HG03342 (cell line): ENCODE data around the gene C14orf180.

Source experiments
- ATAC-seq: cut with Tn5 transposase; IDR thresholded peaks from one replicate; pipeline ENCODE4 v1.9.1; 2021; ENCODE audit warnings: mild to moderate bottlenecking, moderate library complexity; ENCODE audit not compliant: unreplicated experiment

Gene C14orf180

DNA sequence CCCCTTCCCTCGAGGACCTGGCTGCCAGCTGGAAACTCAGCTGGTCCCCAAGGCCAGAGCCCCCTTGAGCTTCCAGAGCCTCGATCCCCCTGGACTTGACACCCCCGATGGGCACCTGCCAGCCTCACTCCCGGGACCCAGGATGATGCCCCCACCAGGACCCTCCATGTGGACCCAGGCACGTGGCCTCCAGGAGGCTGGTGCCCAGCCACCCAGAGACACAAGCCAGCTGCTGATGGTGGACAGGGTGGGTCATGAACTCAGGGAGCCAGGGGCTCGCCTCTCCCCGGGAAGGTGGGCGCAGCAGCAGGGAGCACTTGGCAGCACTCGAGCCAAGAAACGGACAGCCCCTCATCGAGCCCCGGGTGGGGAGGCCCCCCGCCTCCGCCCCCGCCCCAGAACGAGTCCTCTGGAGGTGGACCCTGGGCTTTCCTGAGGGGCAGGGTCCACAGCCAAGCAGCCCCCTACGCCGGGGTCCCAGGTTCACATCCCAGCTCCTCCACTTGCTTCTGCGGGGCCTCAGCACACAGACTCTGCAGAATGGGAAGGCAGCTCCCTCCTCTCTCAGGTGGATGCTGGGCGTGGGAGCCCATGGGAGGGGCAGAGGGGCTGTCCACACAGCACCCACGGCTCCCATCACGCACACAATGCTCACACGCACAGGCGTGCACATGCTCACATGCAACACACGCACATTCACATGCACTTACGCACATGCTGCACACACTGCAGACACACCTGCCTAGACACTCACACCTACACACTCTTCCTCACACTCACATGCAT lies 12.1 kb downstream of the C14orf180 start:
- ATAC-seq = no peak

DNA sequence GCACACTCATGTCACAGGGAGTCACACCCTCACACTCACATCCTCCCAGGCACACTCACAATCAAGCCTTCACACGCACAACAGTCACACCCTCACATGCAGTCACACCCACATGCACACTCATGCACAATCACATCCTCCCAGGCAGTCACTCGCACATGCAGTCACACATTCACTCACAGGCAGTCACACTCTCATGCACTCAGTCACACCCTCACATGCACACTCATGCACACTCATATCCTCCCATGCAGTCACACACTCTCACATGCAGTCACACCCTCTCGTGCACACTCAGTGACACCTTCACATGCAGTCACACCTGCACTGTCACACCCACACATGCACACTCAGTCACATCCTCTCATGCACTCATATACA lies 12.7 kb downstream of the C14orf180 start:
- no peak for ATAC-seq

DNA sequence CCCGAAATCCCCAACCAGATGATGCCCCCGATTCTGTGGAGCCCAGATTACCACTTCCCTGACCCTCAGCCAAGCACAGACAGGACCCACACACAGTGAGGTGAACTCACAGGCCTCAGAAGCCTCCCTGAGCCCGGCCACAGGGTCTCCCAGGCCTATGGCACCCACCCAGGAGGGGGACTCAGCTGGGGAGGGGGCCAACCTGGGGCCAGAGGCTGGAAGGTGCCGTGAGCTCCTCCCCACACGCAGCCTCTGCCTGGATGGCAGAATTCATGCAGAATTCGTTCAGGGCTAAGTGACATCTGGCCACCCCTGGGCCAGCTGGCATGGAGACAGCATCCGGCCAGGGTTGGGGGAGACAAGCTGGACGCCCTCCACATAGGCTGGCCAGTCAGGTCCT lies 13.2 kb downstream of the C14orf180 start:
- no peak for ATAC-seq

DNA sequence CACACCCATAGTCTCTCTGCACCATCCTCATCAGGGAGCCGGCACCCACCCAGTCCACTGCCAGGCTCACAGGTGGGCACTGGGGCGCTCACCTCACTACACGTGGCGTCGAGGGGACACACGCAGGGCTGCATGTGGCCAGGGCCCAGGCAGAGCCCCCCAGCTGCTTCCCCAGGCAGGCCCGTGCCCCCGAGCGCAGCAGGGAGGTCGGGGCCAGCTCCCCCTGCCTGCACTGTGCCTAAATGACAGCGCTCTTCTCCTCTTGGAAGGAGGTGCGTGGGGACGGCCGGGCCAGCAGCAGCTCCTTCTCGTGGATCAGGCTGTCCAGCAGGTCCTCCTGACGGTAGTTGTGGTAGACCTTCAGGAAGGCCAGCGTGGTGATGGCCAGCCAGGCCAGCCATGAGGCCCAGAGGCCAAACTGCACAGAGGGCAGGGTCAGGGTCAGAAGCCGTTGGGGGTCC lies 13.7 kb downstream of the C14orf180 start:
- no peak for ATAC-seq

DNA sequence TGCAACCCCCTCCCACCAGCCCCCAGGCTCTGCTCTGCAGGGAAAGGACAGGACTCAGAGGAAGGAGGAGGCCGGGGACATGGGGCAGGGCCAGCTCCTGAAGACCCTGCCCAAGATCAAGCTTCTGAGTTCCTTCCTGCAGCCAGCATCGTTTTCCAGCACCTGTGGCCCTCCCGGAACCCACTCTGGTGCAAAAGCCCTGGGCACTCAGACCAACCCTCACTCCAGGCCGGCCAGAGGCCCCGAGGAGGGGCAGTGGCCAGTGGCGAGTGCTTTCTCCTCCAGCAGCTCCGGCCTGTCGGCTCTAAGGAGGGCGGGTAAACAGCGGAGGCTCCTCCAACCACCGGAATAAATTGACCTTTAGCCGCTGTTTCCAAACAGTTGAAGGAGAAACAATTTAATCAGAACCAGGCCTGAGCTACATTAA lies 14.2 kb downstream of the C14orf180 start:
- no peak for ATAC-seq

- no peak for ATAC-seq
Observed at GRCh38 chr14:104594310-104595046, 14.9 kb downstream of the C14orf180 start.

GRCh38 chr14:104595116-104595675 lies 15.6 kb downstream of the C14orf180 start:
- ATAC-seq = no peak

GRCh38 chr14:104595911-104596450 lies 16.4 kb downstream of the C14orf180 start:
- ATAC-seq = no peak

GRCh38 chr14:104596451-104596918 lies 16.9 kb downstream of the C14orf180 start:
- ATAC-seq = no peak

DNA sequence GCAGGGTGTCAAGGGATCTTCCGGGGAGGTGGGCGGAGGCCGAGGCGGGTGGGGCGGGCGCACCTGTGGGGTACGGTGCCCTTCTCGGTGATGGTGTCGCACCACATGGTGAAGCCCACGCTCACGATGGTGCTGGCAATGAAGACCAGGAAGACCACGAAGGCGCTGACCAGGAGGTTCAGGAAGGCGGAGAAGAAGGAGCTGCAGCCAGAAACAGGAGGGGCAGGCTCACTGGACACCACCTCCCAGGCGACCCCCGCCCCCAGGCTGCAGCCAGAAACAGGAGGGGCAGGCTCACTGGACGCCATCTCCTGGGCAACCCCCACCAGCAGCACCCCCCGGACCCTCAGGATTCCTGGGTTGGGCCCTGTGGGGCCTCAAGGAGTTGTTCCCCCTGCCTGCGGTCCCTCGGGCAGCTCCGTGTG lies 17.4 kb downstream of the C14orf180 start:
- ATAC-seq = no peak

DNA sequence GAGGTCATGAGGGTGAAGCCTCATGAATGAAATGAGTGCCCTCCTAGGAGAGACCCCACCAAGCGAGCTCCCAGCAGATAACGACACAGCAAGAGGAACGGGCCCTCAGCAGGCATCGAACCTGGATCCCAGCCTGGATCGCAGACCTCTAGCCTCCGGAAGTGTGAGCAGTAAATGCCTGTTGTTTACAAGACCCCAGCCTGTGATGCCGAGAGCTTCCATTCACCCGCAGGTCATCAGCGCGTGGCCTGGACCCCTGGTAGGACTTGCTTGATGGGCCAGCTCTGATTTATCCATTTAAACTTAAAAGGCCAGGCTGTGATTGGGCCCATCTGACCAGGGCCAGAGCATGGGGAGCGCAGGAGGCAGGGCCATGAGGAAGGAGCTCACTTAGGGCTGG lies 18.0 kb downstream of the C14orf180 start:
- no peak for ATAC-seq

DNA sequence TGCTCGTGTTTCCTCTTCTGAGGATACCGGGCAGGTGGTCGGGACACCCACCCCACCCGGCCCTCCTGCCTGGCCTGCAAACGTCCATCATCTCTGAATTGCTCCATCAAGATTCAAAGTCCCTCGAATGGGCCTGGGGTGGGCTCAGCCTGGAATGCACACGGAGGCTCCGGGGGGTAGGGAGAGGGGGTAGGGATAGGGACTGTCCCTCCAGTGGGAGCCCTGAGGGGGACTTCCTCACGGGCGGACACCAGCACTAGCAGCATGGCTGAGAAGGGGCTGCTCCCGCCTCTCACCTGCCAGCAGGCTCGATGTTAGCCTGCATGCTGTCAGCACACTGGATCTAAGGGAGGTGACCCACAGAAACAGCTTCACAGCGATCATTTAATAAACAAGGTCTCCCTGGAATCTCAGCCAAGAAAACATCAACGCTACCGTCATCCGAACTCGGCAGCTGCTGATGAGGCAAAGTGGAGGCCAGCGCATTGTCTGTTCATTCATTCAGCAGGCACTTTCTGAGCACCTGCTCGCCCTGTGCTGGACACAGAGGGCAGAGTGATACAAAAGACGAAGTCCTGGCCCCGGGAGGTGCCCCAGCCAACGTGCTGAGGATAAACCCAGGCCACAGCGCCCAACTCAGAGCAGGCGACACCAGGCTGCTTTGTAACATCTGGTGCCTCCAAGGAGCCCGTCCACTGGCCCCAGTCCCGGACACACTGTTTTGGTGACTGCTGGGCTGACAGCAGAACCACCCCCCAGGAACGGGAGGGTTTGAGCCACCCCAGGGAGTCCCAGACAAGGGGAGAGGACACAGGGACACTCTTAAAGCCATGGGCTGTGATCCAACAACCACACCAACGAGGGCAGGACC lies 18.7 kb downstream of the C14orf180 start:
- no peak for ATAC-seq

- no peak for ATAC-seq
Observed at GRCh38 chr14:104598910-104599273, 19.3 kb downstream of the C14orf180 start.

GRCh38 chr14:104599446-104599845 lies 19.9 kb downstream of the C14orf180 start:
- no peak for ATAC-seq

DNA sequence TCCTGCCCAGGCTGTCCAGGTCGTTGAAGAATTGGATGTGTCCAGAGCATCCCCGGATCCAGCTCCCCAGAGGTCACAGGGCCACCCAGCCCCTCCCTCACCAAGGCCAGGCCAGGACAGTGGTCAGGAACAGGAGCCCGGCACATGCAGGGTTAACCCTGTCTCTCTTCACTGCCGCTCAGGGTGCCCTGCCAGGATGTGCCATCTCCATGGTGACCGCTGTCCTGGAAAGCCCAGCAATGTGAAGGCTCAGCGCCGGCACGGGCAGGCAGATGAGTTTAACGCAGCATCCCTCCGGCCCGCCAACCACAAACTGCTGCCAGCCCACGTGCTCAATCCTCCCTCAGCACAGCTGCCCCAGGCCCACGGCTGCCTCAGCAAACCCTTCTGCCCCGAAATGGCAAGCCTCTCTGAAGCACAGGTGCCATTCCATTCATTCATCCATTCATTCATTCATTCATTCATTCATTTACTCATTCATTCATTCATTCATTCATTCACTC lies 20.6 kb downstream of the C14orf180 start:
- ATAC-seq = no peak

GRCh38 chr14:104600805-104601204 lies 21.2 kb downstream of the C14orf180 start:
- no peak for ATAC-seq

- no peak for ATAC-seq
Observed at GRCh38 chr14:104601786-104602185, 22.2 kb downstream of the C14orf180 start.

DNA sequence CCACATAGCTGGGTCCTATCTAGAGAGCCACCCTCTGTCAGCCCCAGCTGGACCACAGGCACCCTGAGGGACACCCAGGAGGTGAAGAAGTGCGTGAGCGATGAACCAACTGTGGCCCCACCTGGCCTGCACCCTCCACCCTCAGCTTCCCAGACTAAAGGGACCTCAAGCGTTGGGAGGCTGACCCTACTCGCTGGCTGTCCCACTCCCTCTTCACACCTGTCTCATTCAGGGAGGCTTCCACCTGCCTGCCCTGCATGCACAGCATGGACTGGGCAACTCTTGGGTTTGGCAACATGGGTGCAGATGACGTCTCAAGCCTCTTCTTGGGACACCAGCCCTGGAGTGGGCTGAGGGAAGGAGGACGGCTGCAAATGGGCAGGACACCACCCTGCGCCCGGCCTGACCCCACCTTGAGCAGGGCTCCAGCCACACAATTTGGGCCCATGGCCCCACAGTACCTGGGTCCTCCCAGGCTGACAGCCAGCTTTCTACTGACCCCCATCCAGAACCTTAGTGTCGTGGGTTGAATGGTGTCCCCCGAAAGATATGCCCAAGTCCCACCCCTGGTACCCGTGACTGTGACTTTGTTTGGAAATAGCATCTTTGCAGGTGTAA lies 22.9 kb downstream of the C14orf180 start:
- ATAC-seq = no peak

- ATAC-seq = no peak
Observed at GRCh38 chr14:104602933-104603325, 23.4 kb downstream of the C14orf180 start.
